NCI-H524 treated with DMSO at 0.1 percent for 48 hours (cell line): ENCODE data around the gene CNTN6.
A peak's percentile ranks its signal among the peaks of the same experiment; 100 is the strongest.

Experiments
- DNase-seq: peaks from one replicate; lab custom pipeline; 2025; lab: John Stamatoyannopoulos, UW

Gene CNTN6

DNA sequence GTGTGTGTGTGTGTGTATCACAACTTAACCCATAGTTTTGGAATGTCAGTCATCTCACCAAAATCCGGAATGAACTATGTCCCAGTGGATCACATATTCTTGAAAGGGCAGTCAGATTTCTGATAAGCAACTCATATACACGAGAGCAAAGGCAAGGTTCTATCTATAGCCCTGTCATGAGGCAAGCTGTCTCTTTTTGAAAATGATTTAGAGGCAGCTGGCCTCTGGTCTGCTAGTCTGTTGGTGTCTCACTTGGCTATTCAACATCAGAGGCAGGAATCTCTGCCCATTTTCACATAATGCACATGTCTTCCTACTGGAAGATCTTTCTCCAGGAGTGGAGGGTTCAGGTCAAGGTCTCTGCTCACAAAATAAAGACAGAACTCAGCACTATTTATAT lies 79.8 kb downstream of the CNTN6 start:
- no peak for DNase-seq

DNA sequence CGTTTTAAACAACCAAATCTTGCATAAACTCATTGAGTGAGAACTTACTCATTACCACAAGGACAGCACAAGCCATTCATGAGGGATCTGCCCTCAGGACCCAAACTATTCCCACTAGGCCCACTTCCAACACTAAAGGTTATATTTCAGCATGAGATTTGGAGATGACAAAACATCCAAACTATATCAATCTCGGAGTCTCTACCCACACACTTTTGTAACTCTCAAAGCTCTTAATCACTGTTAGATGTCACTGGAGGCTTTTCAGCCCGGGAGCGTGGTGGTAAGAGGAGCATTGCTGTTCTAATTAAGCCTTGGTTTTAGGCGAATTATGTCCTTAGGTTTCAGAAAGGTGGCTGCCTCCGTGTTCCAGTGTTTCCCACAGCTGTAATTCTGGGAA lies 86.3 kb downstream of the CNTN6 start:
- no peak for DNase-seq

DNA sequence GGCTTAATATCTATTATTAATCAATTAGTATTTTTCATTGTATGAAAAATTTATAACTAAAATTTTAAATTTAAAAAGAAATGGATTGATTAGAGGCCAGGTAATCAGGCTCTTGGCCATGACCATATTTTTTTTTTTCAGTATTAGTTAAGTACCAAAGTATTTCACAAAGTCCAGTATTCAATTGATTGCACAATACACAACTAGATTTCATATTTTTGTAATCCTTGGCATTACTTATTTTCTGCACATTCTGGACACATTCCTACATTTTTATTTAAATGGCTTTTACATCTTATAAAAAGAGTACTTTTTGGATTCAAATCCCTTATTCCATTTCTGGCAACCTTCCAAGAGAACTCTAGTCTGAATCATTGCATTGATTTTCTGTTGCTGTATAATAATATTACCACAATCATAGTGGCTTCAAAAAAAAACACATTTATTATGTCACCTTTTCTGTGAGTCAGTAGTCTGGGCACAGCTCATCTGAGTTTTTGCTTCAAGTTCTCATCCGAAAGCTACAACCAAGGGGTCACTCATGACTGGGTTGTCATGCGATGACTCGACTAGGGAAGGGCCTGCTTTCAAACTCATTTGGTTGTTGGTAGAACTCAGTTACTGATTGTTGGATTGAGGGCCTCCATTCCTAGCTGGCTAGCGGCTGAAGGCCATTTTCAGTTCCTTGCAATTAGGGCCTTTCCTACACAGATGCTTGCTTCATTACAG lies 90.7 kb downstream of the CNTN6 start:
- DNase-seq, result no peak

DNA sequence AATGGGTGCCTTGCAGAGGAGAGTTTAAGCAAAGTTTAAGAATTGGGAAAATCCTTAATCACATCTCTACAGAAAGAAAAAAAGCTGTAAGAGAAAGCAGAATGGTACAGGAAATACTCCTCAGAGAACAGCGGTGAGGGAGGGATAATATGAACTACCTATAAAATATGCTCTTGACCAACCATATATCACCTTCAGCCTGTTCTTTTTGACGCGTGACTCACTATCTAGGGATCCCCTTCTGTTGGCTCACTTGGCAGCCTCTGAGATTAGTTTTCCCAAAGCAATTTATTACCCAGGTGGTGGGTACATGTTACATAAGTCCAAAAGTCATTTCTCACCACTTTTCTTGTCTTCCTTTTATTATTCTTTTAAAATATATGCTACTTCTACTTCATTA lies 97.7 kb downstream of the CNTN6 start:
- DNase-seq, result no peak

DNA sequence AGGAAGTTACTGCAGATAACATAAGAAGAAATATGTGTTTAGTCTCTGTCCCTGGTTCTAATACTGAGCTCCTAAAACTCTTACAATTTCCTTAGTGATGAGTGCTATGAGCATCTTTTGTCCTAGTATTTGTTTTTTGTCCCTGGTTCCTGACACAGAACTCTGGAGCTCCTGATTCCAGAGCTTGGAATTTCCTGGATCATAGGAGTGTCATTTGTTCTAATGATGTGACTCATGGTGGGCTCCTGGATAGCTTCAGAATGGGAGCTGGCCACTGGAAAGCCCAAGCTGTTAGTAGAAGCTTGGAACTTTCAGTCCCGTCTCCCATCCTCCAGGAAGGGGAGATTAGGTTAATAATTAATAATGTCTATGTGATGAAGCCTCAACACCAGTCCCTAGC lies 98.2 kb downstream of the CNTN6 start:
- no peak for DNase-seq

DNA sequence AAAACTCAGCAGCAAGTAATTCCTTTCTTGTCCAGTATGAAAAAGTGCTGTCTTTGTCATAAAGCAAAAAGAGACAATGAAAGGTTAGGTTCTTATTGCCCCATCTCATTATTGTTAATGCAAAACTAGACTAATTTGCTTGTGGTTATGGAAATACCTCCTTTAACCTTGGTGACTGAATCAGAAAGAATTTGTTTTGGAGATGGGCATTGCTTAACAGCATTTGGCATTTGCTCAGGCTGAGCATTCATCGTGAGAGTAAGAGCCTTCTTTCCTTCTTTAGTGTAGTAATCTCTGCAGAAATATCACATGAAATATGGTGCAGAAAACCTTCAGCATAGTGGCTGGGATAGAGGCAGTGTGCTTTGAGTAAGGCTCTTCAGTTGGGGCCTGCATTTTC lies 103.1 kb downstream of the CNTN6 start:
- no peak for DNase-seq

DNA sequence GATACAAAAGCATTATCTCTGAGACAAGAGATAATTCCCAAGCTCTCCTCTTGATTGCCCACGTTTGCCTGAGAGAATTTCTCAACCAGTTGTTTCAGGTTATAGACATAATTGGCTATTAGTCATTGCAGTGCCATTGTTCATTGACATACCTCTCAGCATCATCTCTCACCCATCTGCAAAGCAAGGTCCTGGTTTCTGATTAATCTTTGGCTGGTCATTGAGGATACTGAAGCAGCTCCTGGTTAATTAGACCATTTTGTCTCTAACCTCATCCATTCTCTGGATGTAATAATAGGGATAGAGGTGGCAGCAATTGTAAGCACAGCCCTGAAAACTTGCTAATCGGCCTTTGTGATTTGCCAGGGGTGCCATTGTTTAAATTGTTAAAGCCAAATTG lies 104.2 kb downstream of the CNTN6 start:
- no peak for DNase-seq

DNA sequence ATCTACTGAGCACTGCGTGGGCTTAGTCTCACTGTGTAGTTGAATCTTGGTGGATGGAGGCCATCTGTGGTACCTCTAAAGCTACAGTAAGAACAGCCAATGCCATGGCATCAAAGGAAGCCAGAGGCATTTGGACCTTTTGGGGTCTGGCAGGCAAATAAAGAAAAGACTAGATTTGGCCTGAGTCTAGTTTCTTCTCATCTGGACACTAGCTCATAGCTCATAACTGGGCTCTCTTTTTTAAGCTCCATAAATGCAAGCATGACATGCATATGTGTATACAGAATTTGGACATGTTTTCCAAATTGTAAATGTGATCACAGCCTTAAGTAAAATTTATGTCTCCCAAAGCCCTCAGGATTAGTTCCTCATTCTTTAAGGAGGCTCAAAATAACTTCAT lies 107.5 kb downstream of the CNTN6 start:
- DNase-seq, result no peak

DNA sequence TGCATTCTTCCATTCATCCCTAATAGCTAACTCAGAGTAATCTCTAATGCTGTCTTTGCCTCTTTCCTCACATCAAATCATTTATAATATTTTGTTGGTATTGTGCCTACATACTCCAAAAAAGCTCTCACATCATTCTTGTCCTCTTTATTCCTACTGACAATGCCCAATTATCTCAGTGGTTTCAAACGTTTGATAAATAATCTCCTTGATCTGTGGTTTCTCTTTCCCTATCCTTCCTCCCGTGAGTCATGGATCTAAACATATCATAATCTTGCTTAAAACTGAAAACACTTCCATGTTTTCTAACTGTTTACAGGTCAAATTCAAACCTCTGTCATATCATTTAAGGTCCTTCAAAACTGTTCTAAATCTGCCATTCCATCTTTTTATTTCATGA lies 115.1 kb downstream of the CNTN6 start:
- DNase-seq, result no peak

DNA sequence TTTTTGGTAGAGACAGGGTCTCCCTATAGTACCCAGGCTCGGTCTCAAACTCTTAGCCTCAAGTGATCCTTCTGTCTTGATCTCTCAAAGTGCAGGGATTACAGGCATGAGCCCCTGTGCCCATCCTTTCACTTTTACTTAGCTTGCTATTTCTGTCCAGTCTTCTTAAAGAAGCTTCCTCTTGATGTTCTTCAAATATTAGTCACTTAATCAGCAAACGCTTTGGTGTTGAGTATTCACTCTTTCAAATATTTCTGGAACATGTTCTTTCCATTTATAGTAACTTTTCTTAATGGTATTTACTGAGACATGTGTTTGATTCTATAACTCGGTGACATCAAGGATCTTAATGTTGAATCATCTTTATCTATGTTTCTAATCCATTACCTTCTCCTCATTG lies 122.1 kb downstream of the CNTN6 start:
- DNase-seq, result no peak

DNA sequence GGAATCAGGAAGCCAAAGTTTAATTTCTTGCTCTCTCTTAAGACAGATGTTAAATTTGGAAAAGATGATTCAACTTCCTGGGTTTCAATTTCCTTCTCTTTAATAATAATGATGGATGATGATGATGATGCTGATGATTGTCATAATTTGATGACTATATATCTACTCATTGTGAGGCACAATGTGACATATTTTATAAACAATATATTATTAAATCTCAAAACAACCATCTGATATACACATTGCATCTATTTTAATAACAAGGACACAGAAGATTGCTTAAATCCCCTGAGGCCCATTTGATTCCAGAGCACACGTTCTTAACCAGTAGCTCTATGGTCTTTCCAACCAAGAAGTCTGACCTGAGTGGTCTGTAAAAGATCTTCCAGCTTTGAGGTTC lies 124.0 kb downstream of the CNTN6 start:
- no peak for DNase-seq

DNA sequence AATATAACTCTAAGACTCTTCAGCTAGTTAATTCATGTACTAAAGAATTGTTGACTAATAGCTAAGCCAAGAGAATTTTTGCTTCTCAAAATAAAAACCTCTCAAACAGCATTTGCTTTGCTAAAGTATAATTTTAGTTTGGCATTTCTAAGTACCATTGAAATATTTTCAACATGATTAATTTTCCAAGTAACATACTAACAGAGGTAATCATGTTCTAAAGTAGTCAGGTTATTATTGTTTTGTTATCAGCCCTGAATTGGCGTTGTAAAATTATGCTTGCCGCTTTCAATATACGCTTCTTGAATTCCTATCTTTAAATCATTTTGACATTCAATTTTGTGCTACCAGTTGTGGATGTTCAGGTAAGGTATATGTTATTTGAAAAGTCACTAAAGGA lies 134.3 kb downstream of the CNTN6 start:
- DNase-seq, result no peak

DNA sequence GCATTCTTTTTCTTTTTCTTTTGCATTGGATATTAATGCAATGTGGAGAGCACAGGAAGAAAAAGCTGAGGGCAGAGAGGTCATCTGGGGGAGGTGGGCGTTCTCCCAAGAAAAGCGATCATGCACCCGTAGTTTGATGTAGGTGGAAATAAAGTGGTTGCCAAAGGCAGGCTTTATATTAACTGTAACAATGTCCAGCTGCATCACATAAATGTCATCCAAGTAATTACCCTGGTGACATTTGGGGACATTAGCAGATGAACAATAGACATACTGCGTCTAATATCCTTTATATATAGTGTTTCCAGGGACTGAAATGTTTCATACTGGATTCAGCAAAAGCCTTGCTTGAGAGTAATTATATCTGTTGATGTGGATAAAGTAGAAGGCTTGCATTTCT lies 135.5 kb downstream of the CNTN6 start:
- DNase-seq, result no peak

DNA sequence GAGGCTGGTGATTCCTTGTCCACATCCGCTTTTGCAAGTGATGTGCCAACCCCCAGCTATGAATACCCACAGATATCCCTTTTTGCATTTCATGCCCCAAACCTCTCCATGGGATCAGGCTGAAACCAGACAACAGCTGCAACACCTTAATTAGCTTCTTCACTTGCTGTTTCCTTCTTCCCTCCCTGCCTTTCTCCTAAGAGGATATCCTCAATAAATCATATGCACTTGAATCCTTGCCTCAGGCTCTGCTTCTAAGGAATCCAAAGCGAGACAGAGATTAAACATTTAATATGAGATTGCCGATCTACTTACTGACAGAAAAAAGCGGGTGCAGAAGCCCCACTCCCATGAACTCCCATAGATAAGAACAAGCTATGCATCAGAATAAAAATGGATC lies 138.1 kb downstream of the CNTN6 start:
- no peak for DNase-seq

DNA sequence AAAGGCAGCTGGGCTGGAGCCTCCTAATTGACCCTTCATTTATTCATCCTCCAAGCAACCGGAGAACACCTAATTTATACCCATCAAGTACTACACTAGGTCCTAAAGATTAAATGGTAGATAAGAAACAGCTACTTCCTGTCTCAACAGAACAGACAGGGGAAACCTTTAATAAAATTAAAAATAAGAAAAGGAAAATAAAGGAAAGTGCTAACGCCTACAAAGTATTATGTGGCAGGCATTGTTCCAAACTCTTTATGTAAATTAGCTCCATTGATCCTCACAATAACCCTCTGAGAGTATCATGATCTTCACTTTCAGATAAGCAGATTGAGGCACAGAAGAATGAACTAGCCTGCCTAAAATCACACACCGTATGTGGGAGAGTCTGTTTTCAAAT lies 139.5 kb downstream of the CNTN6 start:
- DNase-seq, result no peak

DNA sequence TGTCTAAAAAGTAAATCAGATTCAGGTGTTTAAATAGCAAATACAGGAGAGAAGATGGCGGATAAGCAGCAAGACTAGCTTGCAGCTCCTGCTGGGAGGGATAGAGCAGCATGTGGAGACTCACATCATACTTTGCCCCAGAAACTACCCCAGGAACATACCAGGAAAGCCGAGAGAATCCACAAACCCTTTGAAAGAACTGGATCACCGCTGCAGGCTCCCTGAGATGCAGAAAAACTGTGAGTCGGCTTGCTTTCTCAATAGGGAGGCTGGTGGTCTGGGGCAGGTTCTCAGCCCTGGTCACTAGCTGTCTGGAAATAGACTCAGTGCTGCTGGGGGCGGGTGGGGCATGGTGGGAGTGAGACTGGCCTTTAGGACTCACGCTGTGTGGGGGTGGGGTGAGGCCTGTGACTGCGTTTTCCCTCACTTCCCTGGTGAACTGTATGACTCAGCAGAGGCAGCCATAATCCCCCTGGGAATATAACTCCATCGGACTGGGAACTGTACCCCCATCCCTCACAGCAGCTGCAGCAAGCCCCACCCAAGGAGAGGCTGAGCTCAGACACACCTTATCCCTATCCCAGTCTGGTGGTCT lies 142.8 kb downstream of the CNTN6 start:
- DNase-seq, result no peak

DNA sequence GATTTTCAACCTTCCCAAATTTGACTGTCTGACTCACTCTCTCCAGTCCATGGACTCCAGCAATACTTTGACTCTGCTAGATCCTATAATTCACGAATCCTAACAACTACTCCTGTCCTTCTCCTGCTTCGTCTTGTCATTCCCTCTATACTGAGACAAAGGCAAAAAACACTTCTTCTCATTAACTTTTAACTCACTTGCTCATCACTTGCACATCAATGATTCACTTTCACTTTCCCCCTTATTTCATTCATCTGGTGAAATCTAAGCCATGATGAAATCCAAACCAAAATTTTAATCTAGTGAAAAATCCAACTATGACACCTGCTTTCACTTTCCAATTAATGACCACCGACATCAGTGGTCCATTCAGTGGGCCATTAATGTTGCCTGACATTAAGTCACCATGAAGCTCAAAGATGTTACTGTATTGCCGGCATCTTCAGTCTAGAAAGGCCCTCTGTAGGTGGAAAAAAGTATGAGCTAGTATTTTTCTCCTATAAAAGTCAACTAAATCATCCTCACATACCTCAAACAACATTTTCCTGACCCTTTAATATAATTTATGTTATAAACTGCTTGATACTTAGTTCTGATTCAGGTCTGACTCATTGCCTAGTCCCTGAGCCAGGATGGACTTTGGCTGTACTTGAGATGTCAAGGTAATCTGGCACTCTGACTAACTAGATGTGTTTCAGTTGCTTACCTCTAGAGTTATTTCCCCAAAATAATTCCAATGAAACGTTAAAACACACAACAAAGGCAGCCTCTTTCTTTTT lies 158.6 kb downstream of the CNTN6 start:
- DNase-seq, result no peak

DNA sequence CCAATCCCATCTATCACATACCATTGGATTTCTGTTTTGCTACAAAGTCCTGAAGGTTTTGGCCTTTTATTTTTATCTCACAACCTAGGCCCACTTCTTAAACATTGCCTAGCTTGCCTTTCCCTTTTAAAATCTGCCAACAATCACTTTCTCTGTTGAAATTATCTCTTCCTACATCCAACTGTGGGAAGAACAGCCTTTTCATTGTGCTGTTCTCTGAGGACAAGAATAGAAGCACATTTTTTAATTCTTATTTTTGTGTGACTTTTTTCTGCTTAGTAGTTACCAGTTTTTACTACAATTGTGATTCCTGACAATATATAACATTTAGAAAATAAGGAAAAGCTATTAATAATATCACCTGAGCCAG lies 159.2 kb downstream of the CNTN6 start:
- no peak for DNase-seq

DNA sequence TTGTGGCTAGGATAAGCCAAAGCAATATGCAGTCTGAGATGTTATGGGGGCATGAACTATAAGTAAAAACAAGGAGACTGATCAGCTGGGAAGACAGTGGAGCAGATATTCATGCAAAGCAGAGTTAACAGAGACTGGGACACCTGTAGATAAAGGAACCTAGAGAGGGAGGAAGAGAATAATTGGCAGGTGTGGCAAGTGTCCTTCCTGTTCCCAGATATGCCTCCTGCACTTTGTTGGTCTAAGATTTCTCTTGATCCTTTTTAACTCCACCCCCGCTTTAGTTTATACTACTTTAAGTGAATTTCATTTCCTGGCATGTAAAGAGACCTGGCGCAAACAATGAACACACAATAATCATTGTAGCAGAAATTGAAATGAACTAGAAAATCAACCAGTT lies 169.4 kb downstream of the CNTN6 start:
- no peak for DNase-seq

DNA sequence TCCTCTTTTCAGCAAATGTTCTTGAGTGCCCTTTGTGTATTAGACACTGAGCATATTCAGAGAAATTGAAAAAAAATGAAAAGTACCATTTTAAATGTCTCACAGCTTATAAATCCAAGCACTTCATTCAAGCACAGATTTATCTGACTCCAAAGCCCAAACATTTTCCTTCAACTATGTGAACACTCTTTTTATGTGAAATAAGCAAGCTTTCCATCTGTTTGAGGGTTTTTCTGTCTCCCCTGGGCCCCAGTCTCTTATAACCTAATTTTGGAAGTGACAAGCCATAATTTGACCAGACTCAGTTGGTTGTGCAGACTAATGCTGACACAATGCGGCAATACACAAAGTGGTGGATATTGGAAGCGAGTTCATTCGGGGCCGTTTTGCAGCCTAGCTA lies 170.3 kb downstream of the CNTN6 start:
- no peak for DNase-seq

DNA sequence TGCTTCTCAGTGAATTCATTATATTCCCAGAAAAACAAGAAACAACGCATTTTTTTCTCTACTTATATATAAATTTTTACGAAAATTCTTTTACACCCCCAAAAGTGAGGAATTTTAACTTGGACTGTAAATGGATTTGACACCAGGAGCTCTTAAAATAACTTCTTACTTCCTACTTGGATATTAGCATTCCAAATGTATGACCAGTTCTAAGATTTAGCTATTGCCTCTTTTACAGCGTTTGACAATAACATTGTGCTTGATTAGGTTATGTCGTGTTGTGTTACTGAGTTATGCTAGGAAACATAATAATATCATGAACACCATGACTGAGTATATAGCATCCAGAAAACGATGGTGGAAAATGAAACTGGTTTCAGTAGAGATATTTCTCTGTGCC lies 177.0 kb downstream of the CNTN6 start:
- no peak for DNase-seq

DNA sequence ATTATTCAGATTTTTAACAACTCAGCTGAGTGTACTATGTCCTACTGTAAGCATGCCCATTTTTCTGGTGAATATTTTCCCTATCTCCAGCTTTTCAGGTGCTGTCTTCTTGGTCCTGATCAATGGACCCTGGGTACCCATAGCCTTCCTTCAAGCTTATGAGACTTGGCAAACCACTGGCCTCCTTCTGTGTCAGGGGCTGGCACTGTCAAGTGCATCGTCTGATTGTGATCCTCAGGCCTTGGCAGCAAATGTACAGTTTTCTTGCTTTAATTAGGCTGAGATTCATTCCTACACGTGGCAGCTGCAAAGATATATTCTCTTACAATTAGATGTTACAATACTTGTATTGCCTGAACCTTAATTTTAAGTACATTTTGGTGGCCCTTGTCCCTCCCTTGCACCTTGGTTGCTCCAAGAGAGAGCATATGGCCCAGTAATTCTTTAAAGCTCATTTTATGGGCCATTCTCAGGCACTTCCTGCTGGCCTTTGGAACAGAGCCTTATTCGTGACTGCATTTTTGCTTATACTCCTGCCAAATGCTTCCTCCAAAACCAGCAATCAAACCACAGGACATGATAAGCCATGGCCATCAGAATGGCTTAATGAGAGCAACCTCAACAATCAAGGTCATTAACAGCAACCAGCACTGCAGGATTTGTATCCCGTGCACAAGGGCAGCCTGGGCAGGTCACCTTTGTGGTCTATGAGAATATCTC lies 179.9 kb downstream of the CNTN6 start:
- no peak for DNase-seq

DNA sequence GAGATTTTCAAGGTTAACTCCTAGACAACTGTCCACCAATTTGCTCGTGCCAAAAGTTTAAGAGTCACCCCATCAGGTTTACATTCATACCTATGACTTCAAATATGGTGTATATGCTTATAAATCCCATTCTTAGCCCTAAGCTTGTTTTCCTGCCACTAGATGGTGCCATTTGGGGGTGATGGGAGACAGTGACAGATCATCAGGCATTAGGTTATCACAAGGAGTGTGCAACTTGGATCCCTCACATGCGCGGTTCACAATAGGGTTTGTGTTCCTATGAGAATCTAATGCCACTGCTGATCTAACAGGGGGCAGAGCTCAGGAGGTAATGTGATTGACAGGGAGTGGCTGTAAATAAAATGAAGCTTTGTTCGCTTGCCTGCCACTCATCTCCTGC lies 182.7 kb downstream of the CNTN6 start:
- DNase-seq, result peak; percentile 14
